Colonic mucosa (tissue), 4 donors: ENCODE results near the gene SLC38A5. TPM values are rescaled to one million over a fixed set of nuclear protein-coding genes. Genes with fewer than 3 reads are reported as not detected.
A peak's percentile ranks its signal among the peaks of the same experiment; 100 is the strongest.

Experiments
- DNase-seq: peaks from one replicate; pipeline ENCODE4 v3.0.0-alpha.2; 2020
- H3K27ac ChIP-seq: fragments of 200-600 bp; one replicate; pipeline ENCODE4 v1.8.0; 2021
- H3K27me3 ChIP-seq: fragments of 200-600 bp; one replicate; pipeline ENCODE4 v1.8.0; 2021
- H3K36me3 ChIP-seq: fragments of 200-600 bp; one replicate; pipeline ENCODE4 v1.8.0; 2021
- H3K4me1 ChIP-seq: fragments of 200-600 bp; one replicate; pipeline ENCODE4 v1.8.0; 2021; ENCODE audit warnings: mild to moderate bottlenecking
- H3K4me3 ChIP-seq: fragments of 200-600 bp; one replicate; pipeline ENCODE4 v1.8.0; 2021
- H3K9ac ChIP-seq, 2 donors: one replicate each; pipeline ENCODE4 v1.7.0; 2013; ENCODE audit warnings: control low read depth in 2 of 2, low read depth in 2 of 2, low read length in 2 of 2
- H3K9me3 ChIP-seq: fragments of 200-600 bp; one replicate; pipeline ENCODE4 v1.8.0; 2021
- CTCF ChIP-seq: fragments of 200-600 bp; IDR thresholded peaks from one replicate; pipeline ENCODE4 v1.8.0; 2022; ENCODE audit warnings: antibody characterized with exemption, mild to moderate bottlenecking
- intact Hi-C: fragments of 100-400 bp; cut with DNase I; formaldehyde crosslinking; loops from one replicate; pipeline ENCODE4 v1.14.1; 2022
- total RNA-seq, 2 donors: library from RNA; stranded (reverse); fragmentation: NEBNext Ultra II Directional in 1 of 2; extraction: Animal tissue kit (Norgen Biotek cat#: 25700) in 1 of 2; gene quantifications; one replicate each; pipeline ENCODE4 v1.2.1, GENCODE V29; 2021
- donor health status: healthy.
- donor health status: DM: no; HTN: no; CAD: no.
- donor health status: DM: no; HTN: no; CAD: no.

SLC38A5 gene
- total RNA-seq, 2 donors from 2014 or later = 18.8 to 89.3 TPM

GRCh38 chrX:48509245-48509590 is 39.2 kb upstream of the SLC38A5 start:
- Histone ChIP-seq H3K36me3 (no peaks in the 10 kb centered on the region), H3K4me1 (no peaks in the 10 kb centered on the region), H3K9ac (peak overlapping the region; percentile 52 to 77), H3K27me3 (no peaks in the 10 kb centered on the region), H3K4me3 (peak overlapping the region; percentile 51), H3K27ac (no peak overlapping the region), H3K9me3 (no peaks in the 10 kb centered on the region)
- DNase-seq = no peak
- intact Hi-C loops = no loop called here
- no peak for TF ChIP-seq CTCF

- DNase-seq = peak; percentile 84
- Histone ChIP-seq H3K4me1 (no peaks in the 10 kb centered on the region), H3K27ac (peak within 1 kb of the TSS; percentile 36), H3K4me3 (peak within 1 kb of the TSS; percentile 51), H3K9me3 (no peaks in the 10 kb centered on the region), H3K27me3 (no peaks in the 10 kb centered on the region), H3K9ac (peak within 1 kb of the TSS; percentile 65 to 77), H3K36me3 (no peaks in the 10 kb centered on the region)
- intact Hi-C loops = no loop called here
- TF ChIP-seq CTCF = no peak
Measured at GRCh38 chrX:48508400-48509244, 38.6 kb upstream of the SLC38A5 start, which contains the start of gene PORCN. PORCN (plus strand) TSS chrX:48508992; CDS start chrX:48509821, 829 bp downstream.

- H3K36me3 ChIP-seq = no peaks in the 10 kb centered on the region
- H3K4me3 ChIP-seq = no peak overlapping the region
- H3K27me3 ChIP-seq = no peaks in the 10 kb centered on the region
- no peak overlapping the region for H3K27ac ChIP-seq
- no peaks in the 10 kb centered on the region for H3K9me3 ChIP-seq
- H3K9ac ChIP-seq = no peak overlapping the region
- no peak for DNase-seq
- H3K4me1 ChIP-seq = no peaks in the 10 kb centered on the region
- intact Hi-C loops = no loop called here
- TF ChIP-seq CTCF = no peak
Measured at GRCh38 chrX:48507246-48507645, 37.2 kb upstream of the SLC38A5 start.

GRCh38 chrX:48505481-48505880 is 35.4 kb upstream of the SLC38A5 start:
- Histone ChIP-seq H3K36me3 (no peaks in the 10 kb centered on the region), H3K27ac (no peak overlapping the region), H3K4me3 (no peak overlapping the region), H3K27me3 (no peaks in the 10 kb centered on the region), H3K9ac (no peak overlapping the region), H3K4me1 (no peaks in the 10 kb centered on the region), H3K9me3 (no peaks in the 10 kb centered on the region)
- TF ChIP-seq CTCF = no peak
- DNase-seq = no peak
- intact Hi-C loops = no loop called here

GRCh38 chrX:48504261-48504660 is 34.2 kb upstream of the SLC38A5 start:
- intact Hi-C loops = no loop called here

More at GRCh38 chrX:48504261-48504660, 34.2 kb upstream of the SLC38A5 start:
- H3K27me3 ChIP-seq = no peaks in the 10 kb centered on the region
- no peak for DNase-seq
- no peak overlapping the region for H3K27ac ChIP-seq
- H3K4me1 ChIP-seq = no peaks in the 10 kb centered on the region
- H3K9me3 ChIP-seq = no peaks in the 10 kb centered on the region
- TF ChIP-seq CTCF = no peak
- H3K4me3 ChIP-seq = no peak overlapping the region
- no peak overlapping the region for H3K9ac ChIP-seq
- no peaks in the 10 kb centered on the region for H3K36me3 ChIP-seq
